ENCODE results near the gene NPAS3. TPM values are rescaled to one million over a fixed set of nuclear protein-coding genes. Genes with fewer than 3 reads are reported as not detected.
"Not testable (repeated sequence)": the region's sequence is repeated elsewhere in the genome, so short reads cannot be mapped to it uniquely, and the experiment has no call there.

NPAS3 gene
- total RNA-seq, 3 donors from 2014 or later = 0.26 TPM; not detected in 2

GRCh38 chr14:33062476-33062875, 123.8 kb downstream of the NPAS3 start:
- Mint-ChIP-seq H3K4me3 (no peak overlapping the region), H3K36me3 (ENCODE audit: insufficient read depth) (no peaks in the 10 kb centered on the region), H3K27me3 (ENCODE audit: low read depth) (no peaks in the 10 kb centered on the region), H3K9me3 (peaks cover 6% of the 10 kb centered on the region), H3K4me1 (ENCODE audit: low read depth) (no peaks in the 10 kb centered on the region)
- ATAC-seq (no peak), DNase-seq (no peak)

DNA sequence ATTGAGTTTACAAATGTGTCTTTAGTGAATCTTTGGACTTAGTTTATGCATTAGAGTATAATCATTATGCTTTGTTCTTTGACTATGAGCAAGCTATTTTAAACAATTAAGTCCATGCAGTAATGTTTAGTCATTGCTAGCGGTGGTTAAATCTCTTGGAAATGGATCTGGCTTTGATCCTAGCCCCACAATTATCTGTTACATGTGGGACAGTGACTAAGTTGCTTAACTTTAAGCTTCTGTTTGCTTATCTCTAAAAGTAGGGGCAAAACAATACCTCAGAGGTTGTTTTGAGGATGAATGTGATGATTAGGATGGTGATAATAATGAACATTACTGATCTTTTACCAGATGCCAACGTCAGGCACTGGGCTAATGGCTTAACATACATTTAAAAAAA, 124.2 kb downstream of the NPAS3 start:
- no peaks in the 10 kb centered on the region for H3K4me1 Mint-ChIP-seq (ENCODE audit: low read depth)
- H3K9me3 Mint-ChIP-seq = peaks cover 6% of the 10 kb centered on the region
- H3K27me3 Mint-ChIP-seq (ENCODE audit: low read depth) = no peaks in the 10 kb centered on the region
- DNase-seq = no peak
- H3K36me3 Mint-ChIP-seq (ENCODE audit: insufficient read depth) = no peaks in the 10 kb centered on the region
- ATAC-seq = no peak
- no peak overlapping the region for H3K4me3 Mint-ChIP-seq

DNA sequence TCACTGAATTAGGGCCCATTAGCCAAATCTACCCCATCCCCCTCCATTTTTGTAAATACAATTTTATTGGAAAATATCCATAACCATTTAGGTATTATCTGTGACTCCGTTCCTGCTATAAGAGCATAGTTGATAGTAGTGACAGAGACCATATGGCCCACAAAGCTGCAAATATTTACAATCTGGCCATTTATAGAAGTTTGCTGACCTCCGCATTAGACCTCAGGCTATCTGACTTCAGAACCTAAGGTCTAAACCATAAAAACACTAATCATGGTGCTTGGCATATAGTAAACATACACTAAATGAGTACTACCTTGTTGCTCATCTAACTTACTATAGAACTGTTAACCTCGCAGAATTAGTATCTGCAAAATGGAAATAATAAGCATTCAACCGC, 124.8 kb downstream of the NPAS3 start:
- Mint-ChIP-seq H3K4me1 (ENCODE audit: low read depth) (no peaks in the 10 kb centered on the region), H3K9me3 (peaks cover 4% of the 10 kb centered on the region), H3K4me3 (no peak overlapping the region), H3K36me3 (ENCODE audit: insufficient read depth) (no peaks in the 10 kb centered on the region), H3K27me3 (ENCODE audit: low read depth) (no peaks in the 10 kb centered on the region)
- DNase-seq (no peak), ATAC-seq (no peak)

GRCh38 chr14:33065634-33066033, 127.0 kb downstream of the NPAS3 start:
- Mint-ChIP-seq H3K36me3 (ENCODE audit: insufficient read depth) (no peaks in the 10 kb centered on the region), H3K4me1 (ENCODE audit: low read depth) (no peaks in the 10 kb centered on the region), H3K4me3 (no peak overlapping the region), H3K27me3 (ENCODE audit: low read depth) (no peaks in the 10 kb centered on the region), H3K9me3 (no peaks in the 10 kb centered on the region)
- ATAC-seq (no peak), DNase-seq (no peak)

DNA sequence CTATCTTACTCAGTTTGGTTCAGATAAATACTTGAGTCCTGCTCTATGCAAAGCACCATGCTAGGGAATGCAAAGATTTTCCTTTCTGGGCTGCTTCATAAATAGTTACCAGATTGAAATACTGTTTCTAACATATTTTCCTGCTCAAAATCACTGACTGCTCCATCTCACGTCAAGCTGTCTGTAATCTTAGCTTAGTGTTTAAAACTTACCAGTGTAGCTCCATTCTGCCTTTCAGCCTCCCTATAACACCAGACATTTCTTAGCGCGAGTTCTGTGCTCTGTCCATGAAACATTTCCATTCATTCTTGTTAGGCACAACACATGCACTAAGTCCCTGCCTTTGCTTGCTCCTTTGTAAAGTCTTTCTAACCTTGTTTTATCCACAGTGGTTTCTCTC, 129.4 kb downstream of the NPAS3 start:
- Mint-ChIP-seq H3K9me3 (no peaks in the 10 kb centered on the region), H3K36me3 (ENCODE audit: insufficient read depth) (no peaks in the 10 kb centered on the region), H3K4me1 (ENCODE audit: low read depth) (no peaks in the 10 kb centered on the region), H3K27me3 (ENCODE audit: low read depth) (no peaks in the 10 kb centered on the region), H3K4me3 (no peak overlapping the region)
- DNase-seq (no peak), ATAC-seq (no peak)

- no peak overlapping the region for H3K4me3 Mint-ChIP-seq
- H3K36me3 Mint-ChIP-seq (ENCODE audit: insufficient read depth) = no peaks in the 10 kb centered on the region
- no peak for ATAC-seq
- no peaks in the 10 kb centered on the region for H3K27me3 Mint-ChIP-seq (ENCODE audit: low read depth)
- DNase-seq = no peak
- H3K9me3 Mint-ChIP-seq = no peaks in the 10 kb centered on the region
- H3K4me1 Mint-ChIP-seq (ENCODE audit: low read depth) = no peaks in the 10 kb centered on the region
These were observed 129.9 kb downstream of the NPAS3 start for GRCh38 chr14:33068626-33069025.

- H3K9me3 Mint-ChIP-seq = no peaks in the 10 kb centered on the region
- no peak overlapping the region for H3K4me3 Mint-ChIP-seq
- no peaks in the 10 kb centered on the region for H3K36me3 Mint-ChIP-seq (ENCODE audit: insufficient read depth)
- DNase-seq = no peak
- no peak for ATAC-seq
- H3K27me3 Mint-ChIP-seq (ENCODE audit: low read depth) = no peaks in the 10 kb centered on the region
- H3K4me1 Mint-ChIP-seq (ENCODE audit: low read depth) = no peaks in the 10 kb centered on the region
These were observed 131.8 kb downstream of the NPAS3 start for GRCh38 chr14:33070475-33070874.

GRCh38 chr14:33073023-33073422, 134.3 kb downstream of the NPAS3 start:
- H3K27me3 Mint-ChIP-seq (ENCODE audit: low read depth) = no peaks in the 10 kb centered on the region
- ATAC-seq (no peak), DNase-seq (no peak)
- no peak overlapping the region for H3K4me3 Mint-ChIP-seq
- H3K4me1 Mint-ChIP-seq (ENCODE audit: low read depth) = no peaks in the 10 kb centered on the region
- H3K36me3 Mint-ChIP-seq (ENCODE audit: insufficient read depth) = no peaks in the 10 kb centered on the region
- H3K9me3 Mint-ChIP-seq = no peaks in the 10 kb centered on the region

GRCh38 chr14:33081259-33081658, 142.6 kb downstream of the NPAS3 start:
- Mint-ChIP-seq H3K4me3 (no peak overlapping the region), H3K36me3 (ENCODE audit: insufficient read depth) (no peaks in the 10 kb centered on the region), H3K27me3 (ENCODE audit: low read depth) (no peaks in the 10 kb centered on the region), H3K4me1 (ENCODE audit: low read depth) (no peaks in the 10 kb centered on the region), H3K9me3 (no peaks in the 10 kb centered on the region)
- DNase-seq = no peak
- ATAC-seq = no peak

GRCh38 chr14:33085799-33086198, 147.1 kb downstream of the NPAS3 start:
- Mint-ChIP-seq H3K4me3 (no peak overlapping the region), H3K4me1 (ENCODE audit: low read depth) (no peaks in the 10 kb centered on the region), H3K27me3 (ENCODE audit: low read depth) (no peaks in the 10 kb centered on the region), H3K36me3 (ENCODE audit: insufficient read depth) (no peaks in the 10 kb centered on the region), H3K9me3 (peaks cover 4% of the 10 kb centered on the region)
- no peak for DNase-seq
- ATAC-seq = no peak

- not testable (repeated sequence) for H3K27me3 Mint-ChIP-seq (ENCODE audit: low read depth); H3K9me3 Mint-ChIP-seq; ATAC-seq; H3K4me3 Mint-ChIP-seq; H3K36me3 Mint-ChIP-seq (ENCODE audit: insufficient read depth); DNase-seq; H3K4me1 Mint-ChIP-seq (ENCODE audit: low read depth)
These were observed 149.6 kb downstream of the NPAS3 start for GRCh38 chr14:33088274-33088673.

GRCh38 chr14:33098016-33098415, 159.3 kb downstream of the NPAS3 start:
- H3K4me1 Mint-ChIP-seq (ENCODE audit: low read depth) = no peaks in the 10 kb centered on the region
- H3K36me3 Mint-ChIP-seq (ENCODE audit: insufficient read depth) = no peaks in the 10 kb centered on the region
- no peak overlapping the region for H3K4me3 Mint-ChIP-seq
- no peak for ATAC-seq
- no peak for DNase-seq
- H3K27me3 Mint-ChIP-seq (ENCODE audit: low read depth) = no peaks in the 10 kb centered on the region
- peaks cover 14% of the 10 kb centered on the region for H3K9me3 Mint-ChIP-seq

GRCh38 chr14:33103489-33103888, 164.8 kb downstream of the NPAS3 start:
- H3K27me3 Mint-ChIP-seq (ENCODE audit: low read depth) = no peaks in the 10 kb centered on the region

DNA sequence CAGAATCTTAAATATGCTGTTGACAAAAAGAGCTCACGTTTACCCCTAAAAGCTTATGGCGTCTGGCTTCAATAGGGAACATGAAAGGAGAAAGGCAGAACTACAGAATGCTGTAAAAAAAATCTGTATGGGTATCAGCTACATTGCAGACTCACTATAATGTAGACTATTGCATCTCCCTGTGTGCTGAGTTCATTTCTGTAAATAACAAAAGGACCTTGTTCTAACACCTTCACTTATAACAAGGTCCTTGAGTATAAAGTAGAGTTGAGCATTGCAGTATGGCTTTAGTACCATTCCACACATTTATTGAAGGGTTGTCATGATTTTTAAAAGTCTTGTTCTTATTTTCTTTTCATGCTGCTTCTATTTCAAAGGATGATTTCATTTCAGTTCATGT, 165.3 kb downstream of the NPAS3 start:
- Mint-ChIP-seq H3K27me3 (ENCODE audit: low read depth) (no peaks in the 10 kb centered on the region), H3K4me3 (no peak overlapping the region), H3K9me3 (peaks cover 5% of the 10 kb centered on the region), H3K36me3 (ENCODE audit: insufficient read depth) (no peaks in the 10 kb centered on the region), H3K4me1 (ENCODE audit: low read depth) (no peaks in the 10 kb centered on the region)
- ATAC-seq = no peak
- DNase-seq = no peak

More at GRCh38 chr14:33103489-33103888, 164.8 kb downstream of the NPAS3 start:
- H3K4me3 Mint-ChIP-seq = no peak overlapping the region
- no peaks in the 10 kb centered on the region for H3K36me3 Mint-ChIP-seq (ENCODE audit: insufficient read depth)
- H3K9me3 Mint-ChIP-seq = peaks cover 5% of the 10 kb centered on the region
- no peak for ATAC-seq
- no peak for DNase-seq
- no peaks in the 10 kb centered on the region for H3K4me1 Mint-ChIP-seq (ENCODE audit: low read depth)

- ATAC-seq = no peak
- no peak for DNase-seq
- no peaks in the 10 kb centered on the region for H3K4me1 Mint-ChIP-seq (ENCODE audit: low read depth)
- no peak overlapping the region for H3K4me3 Mint-ChIP-seq
- H3K27me3 Mint-ChIP-seq (ENCODE audit: low read depth) = no peaks in the 10 kb centered on the region
- no peaks in the 10 kb centered on the region for H3K36me3 Mint-ChIP-seq (ENCODE audit: insufficient read depth)
- H3K9me3 Mint-ChIP-seq = peaks cover 5% of the 10 kb centered on the region
These were observed 172.2 kb downstream of the NPAS3 start for GRCh38 chr14:33110737-33111443.

All from activated T-cell treated with anti-CD3 and anti-CD28 coated beads, Interleukin-2, amount 50 U/mL, for 4 hours (primary cell).